Hepatocyte (in vitro differentiated cells): ENCODE measurements around the gene PTPDC1. TPM values are rescaled to one million over a fixed set of nuclear protein-coding genes. Genes with fewer than 3 reads are reported as not detected.
A peak's percentile ranks its signal among the peaks of the same experiment; 100 is the strongest.

Experiments used
- DNase-seq: peaks from one replicate; pipeline ENCODE4 v3.0.0-alpha.2; 2016; ENCODE audit warnings: low spot score
- H2AFZ ChIP-seq: fragments of 200-600 bp; sonication (generic); 2 replicates; pipeline ENCODE4 v1.6.0; 2016; ENCODE audit warnings: antibody characterized with exemption, mild to moderate bottlenecking
- H3K27ac ChIP-seq: fragments of 200-600 bp; sonication (generic); 2 replicates; pipeline ENCODE4 v1.5.1; 2016; ENCODE audit warnings: mild to moderate bottlenecking
- H3K27me3 ChIP-seq: fragments of 200-600 bp; sonication (generic); 2 replicates; pipeline ENCODE4 v1.6.1; 2016
- H3K36me3 ChIP-seq: fragments of 200-600 bp; sonication (generic); replicated peaks from 2 replicates; pipeline ENCODE4 v1.5.1; 2016; ENCODE audit warnings: low read depth; ENCODE audit not compliant: insufficient read depth
- H3K4me1 ChIP-seq: fragments of 200-600 bp; sonication (generic); 2 replicates; pipeline ENCODE4 v1.5.1; 2016; ENCODE audit warnings: mild to moderate bottlenecking, moderate library complexity; ENCODE audit not compliant: insufficient read depth
- H3K4me2 ChIP-seq: fragments of 200-600 bp; sonication (generic); 2 replicates; pipeline ENCODE4 v1.6.0; 2016
- H3K4me3 ChIP-seq: fragments of 200-600 bp; sonication (generic); 2 replicates; pipeline ENCODE4 v1.5.1; 2016; ENCODE audit warnings: mild to moderate bottlenecking
- H3K79me2 ChIP-seq: fragments of 200-600 bp; sonication (generic); 2 replicates; pipeline ENCODE4 v1.6.0; 2017; ENCODE audit warnings: mild to moderate bottlenecking
- H3K9me2 ChIP-seq: fragments of 200-600 bp; sonication (generic); replicated peaks from 2 replicates; pipeline ENCODE4 v1.6.0; 2017; ENCODE audit warnings: mild to moderate bottlenecking; ENCODE audit not compliant: insufficient read depth
- H3K9me3 ChIP-seq: fragments of 200-600 bp; sonication (generic); 2 replicates; pipeline ENCODE4 v1.5.1; 2016; ENCODE audit warnings: low read depth, mild to moderate bottlenecking
- H4K20me1 ChIP-seq: fragments of 200-600 bp; sonication (generic); 2 replicates; pipeline ENCODE4 v1.6.0; 2016; ENCODE audit warnings: mild to moderate bottlenecking; ENCODE audit not compliant: insufficient read depth, poor library complexity, severe bottlenecking
- EZH2 ChIP-seq: fragments of 200-600 bp; sonication (generic); IDR thresholded peaks from 2 replicates; pipeline ENCODE4 v1.6.1; 2016; ENCODE audit warnings: antibody characterized with exemption, mild to moderate bottlenecking, borderline replicate concordance
- EZH2phosphoT487 ChIP-seq: fragments of 200-600 bp; sonication (generic); IDR thresholded peaks from one replicate; pipeline ENCODE4 v1.6.1; 2018; ENCODE audit warnings: antibody characterized with exemption, mild to moderate bottlenecking, low read depth, moderate library complexity; ENCODE audit not compliant: unreplicated experiment, severe bottlenecking
- WGBS: methylation state at CpG from one replicate; pipeline ENCODE4 v1.1.6; 2016; ENCODE audit warnings: low lambda C conversion rate; ENCODE audit errors: missing lambda C conversion rate; 5-methylcytosine and 5-hydroxymethylcytosine counted together
- polyA plus RNA-seq: library from polyadenylated mRNA; unstranded; fragments of >200 nt; fragmentation: Nextera tagmentation; extraction: Ambion mirVana; gene quantifications from 2 replicates; pipeline ENCODE4 v1.2.1, GENCODE V29; 2016
- total RNA-seq: library from RNA; depleted of rRNA; stranded (reverse); fragments of >200 nt; gene quantifications from 2 replicates; pipeline ENCODE4 v1.2.3, GENCODE V29; 2014
- TF ChIP-seq, protein P1 (sequence below): fragments of 200-600 bp; sonication (generic); IDR thresholded peaks from 2 replicates; pipeline ENCODE4 v1.5.1; 2016; ENCODE audit warnings: antibody characterized with exemption, mild to moderate bottlenecking; ENCODE audit not compliant: poor library complexity

The PTPDC1 gene
- total and polyA plus RNA-seq, 2 experiments from 2014 or later = 2.4 to 7.5 TPM

DNA sequence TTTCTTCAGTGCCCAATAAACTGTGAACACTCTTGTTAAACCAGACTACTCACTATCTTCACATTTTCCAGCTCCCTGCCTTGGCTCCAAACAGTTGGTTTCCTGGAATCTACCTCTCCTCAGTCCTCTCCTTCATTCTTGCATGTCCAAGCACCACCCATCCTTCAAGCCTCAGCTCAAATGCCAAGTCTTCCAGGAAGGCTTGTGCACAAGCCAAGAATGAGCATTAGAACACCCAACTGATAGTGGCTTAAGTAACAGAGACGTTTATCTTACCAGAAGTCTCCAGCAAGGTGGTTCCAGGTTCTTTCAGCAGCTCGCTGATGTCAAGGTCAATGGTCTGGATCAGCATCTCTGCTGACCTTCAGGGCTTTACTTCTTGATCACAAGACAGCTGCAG is 60.1 kb downstream of the PTPDC1 start:
- H3K27me3 ChIP-seq = no peaks in the 10 kb centered on the region
- no peak for TF ChIP-seq EZH2phosphoT487
- TF ChIP-seq, protein P1, sequence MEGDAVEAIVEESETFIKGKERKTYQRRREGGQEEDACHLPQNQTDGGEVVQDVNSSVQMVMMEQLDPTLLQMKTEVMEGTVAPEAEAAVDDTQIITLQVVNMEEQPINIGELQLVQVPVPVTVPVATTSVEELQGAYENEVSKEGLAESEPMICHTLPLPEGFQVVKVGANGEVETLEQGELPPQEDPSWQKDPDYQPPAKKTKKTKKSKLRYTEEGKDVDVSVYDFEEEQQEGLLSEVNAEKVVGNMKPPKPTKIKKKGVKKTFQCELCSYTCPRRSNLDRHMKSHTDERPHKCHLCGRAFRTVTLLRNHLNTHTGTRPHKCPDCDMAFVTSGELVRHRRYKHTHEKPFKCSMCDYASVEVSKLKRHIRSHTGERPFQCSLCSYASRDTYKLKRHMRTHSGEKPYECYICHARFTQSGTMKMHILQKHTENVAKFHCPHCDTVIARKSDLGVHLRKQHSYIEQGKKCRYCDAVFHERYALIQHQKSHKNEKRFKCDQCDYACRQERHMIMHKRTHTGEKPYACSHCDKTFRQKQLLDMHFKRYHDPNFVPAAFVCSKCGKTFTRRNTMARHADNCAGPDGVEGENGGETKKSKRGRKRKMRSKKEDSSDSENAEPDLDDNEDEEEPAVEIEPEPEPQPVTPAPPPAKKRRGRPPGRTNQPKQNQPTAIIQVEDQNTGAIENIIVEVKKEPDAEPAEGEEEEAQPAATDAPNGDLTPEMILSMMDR = no peak
- TF ChIP-seq EZH2 = no peak
- no peaks in the 10 kb centered on the region for H4K20me1 ChIP-seq
- no peaks in the 10 kb centered on the region for H3K36me3 ChIP-seq
- H3K27ac ChIP-seq = no peak overlapping the region
- H2AFZ ChIP-seq = no peak overlapping the region
- no peaks in the 10 kb centered on the region for H3K9me3 ChIP-seq
- no peaks in the 10 kb centered on the region for H3K9me2 ChIP-seq
- 72% methylated on average over 2 of the region's 2 CpGs for whole genome bisulfite sequencing
- H3K4me1 ChIP-seq = peaks cover 8% of the 10 kb centered on the region
- no peaks in the 10 kb centered on the region for H3K79me2 ChIP-seq
- H3K4me2 ChIP-seq = no peak overlapping the region
- H3K4me3 ChIP-seq = no peak overlapping the region
- peak; percentile 26 for DNase-seq

DNA sequence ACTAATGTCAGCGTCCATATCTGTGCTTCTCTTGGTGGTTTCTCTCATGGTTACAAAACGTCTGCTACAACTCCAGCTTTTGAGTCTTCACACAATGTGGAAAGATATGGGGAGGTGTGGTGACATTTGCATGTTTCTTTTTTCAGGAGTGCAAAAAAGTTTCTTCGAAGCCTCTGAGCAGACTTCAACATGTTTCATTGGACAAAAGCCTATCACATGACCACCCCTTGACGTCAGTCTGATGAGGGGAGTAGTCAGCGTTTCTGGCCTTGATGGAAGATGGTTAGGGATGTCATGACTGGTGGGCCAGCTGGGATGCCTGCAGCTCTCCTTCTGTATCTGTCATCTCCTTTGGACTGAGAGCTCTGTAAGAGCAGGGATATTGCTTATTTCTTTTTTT is 61.4 kb downstream of the PTPDC1 start:
- no peaks in the 10 kb centered on the region for H4K20me1 ChIP-seq
- H3K27ac ChIP-seq = no peak overlapping the region
- no peaks in the 10 kb centered on the region for H3K27me3 ChIP-seq
- H3K9me2 ChIP-seq = no peaks in the 10 kb centered on the region
- peaks cover 1% of the 10 kb centered on the region for H3K4me1 ChIP-seq
- no peaks in the 10 kb centered on the region for H3K79me2 ChIP-seq
- H3K36me3 ChIP-seq = no peaks in the 10 kb centered on the region
- no peaks in the 10 kb centered on the region for H3K9me3 ChIP-seq
- 81% methylated on average over 5 of the region's 5 CpGs for WGBS
- TF ChIP-seq, protein P1 = no peak
- no peak for TF ChIP-seq EZH2phosphoT487
- TF ChIP-seq EZH2 = no peak
- no peak overlapping the region for H3K4me2 ChIP-seq
- no peak for DNase-seq
- H2AFZ ChIP-seq = no peak overlapping the region
- H3K4me3 ChIP-seq = no peak overlapping the region

DNA sequence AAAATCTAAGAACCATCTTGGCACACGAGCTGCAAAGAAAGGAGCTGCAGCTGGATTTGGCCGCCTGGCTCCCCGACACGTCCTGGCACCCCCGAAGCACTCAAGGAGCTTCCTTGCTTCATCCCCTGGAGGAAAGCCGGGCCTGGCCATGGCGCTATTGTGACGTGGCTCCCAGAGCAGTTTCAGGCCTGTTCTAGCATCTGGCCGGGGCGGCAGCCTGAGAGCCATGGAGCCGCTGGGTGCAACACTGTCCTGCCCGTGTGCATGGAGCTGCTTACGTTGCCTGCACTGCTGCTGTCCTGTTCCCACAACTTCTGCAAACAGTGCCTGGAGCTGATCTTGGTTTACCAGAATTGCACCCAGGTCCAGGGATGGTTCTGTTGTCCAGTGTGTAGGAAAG is 63.5 kb downstream of the PTPDC1 start:
- 92% methylated on average over 13 of the region's 13 CpGs for WGBS
- Histone ChIP-seq H3K4me1 (peaks cover 11% of the 10 kb centered on the region), H3K4me3 (no peak overlapping the region), H3K9me3 (no peaks in the 10 kb centered on the region), H3K36me3 (no peaks in the 10 kb centered on the region), H3K4me2 (no peak overlapping the region), H4K20me1 (no peaks in the 10 kb centered on the region), H3K9me2 (no peaks in the 10 kb centered on the region), H3K27ac (no peak overlapping the region), H2AFZ (no peak overlapping the region), H3K27me3 (no peaks in the 10 kb centered on the region), H3K79me2 (no peaks in the 10 kb centered on the region)
- DNase-seq = no peak
- no peak for TF ChIP-seq EZH2

DNA sequence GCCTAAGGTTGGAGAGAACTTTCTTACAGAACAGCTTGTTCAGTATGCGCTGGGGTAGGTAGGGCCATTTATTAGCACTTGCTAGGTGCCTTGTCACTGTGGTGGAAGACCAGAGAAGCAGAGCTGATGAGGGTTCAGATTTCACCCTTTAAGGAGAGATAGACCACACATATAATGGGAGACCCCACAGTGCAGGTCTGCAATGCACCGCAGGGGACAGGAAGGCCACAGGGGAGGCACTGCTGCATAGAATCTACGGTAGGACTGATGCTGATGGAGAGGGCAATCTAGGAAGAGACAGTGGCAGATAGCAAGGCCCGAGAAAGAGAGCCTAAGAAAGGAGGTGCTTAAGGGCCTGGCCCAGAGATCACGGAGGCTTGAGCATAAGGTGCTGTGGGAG is 64.2 kb downstream of the PTPDC1 start:
- Histone ChIP-seq H3K9me2 (no peaks in the 10 kb centered on the region), H3K27ac (no peak overlapping the region), H3K27me3 (no peaks in the 10 kb centered on the region), H3K36me3 (no peaks in the 10 kb centered on the region), H3K79me2 (no peaks in the 10 kb centered on the region), H3K4me1 (peaks cover 11% of the 10 kb centered on the region), H3K9me3 (no peaks in the 10 kb centered on the region), H4K20me1 (no peaks in the 10 kb centered on the region), H3K4me3 (no peak overlapping the region), H3K4me2 (no peak overlapping the region), H2AFZ (no peak overlapping the region)
- 73% methylated on average over 5 of the region's 5 CpGs for WGBS
- TF ChIP-seq EZH2 = no peak
- TF ChIP-seq EZH2phosphoT487 = no peak
- TF ChIP-seq, protein P1 = no peak
- no peak for DNase-seq
